ENCODE data around the gene TNRC6A.

DNA sequence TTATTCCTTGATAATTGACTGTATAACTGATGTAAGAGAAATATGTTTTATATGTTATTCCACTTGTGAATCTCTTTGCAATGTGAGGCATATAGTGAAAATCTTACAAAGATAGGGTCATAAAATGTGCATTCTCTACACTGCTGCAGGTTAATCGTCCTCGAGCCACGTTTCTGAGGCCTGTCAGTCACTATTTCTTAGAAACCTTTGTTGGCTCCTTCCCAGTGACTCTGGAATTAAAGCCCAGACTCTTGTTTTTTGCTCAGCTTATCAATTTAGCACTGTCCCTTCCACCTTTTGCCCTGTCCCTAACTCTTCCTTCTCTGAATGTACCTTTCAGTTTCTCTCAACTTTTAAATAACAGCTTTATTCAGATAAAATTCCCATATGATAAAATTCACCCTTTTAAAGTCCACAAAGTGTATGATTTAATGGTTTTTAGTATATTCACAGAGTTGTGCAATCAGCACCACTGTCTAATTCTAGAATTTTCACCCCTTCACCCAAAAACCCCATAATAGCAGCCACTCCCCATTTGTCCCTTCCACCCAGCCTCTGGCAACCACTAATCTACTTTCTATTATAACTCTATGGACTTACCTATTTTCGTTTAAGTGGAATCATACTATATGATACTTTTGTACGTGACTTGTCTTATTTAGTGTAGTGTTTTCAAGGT is 8.6 kb downstream of the TNRC6A start:
- no peak for TF ChIP-seq EZH2phosphoT487 (IDR thresholded peaks at IDR 0.05; ENCODE audit: low read depth)
- TF ChIP-seq, protein P1, sequence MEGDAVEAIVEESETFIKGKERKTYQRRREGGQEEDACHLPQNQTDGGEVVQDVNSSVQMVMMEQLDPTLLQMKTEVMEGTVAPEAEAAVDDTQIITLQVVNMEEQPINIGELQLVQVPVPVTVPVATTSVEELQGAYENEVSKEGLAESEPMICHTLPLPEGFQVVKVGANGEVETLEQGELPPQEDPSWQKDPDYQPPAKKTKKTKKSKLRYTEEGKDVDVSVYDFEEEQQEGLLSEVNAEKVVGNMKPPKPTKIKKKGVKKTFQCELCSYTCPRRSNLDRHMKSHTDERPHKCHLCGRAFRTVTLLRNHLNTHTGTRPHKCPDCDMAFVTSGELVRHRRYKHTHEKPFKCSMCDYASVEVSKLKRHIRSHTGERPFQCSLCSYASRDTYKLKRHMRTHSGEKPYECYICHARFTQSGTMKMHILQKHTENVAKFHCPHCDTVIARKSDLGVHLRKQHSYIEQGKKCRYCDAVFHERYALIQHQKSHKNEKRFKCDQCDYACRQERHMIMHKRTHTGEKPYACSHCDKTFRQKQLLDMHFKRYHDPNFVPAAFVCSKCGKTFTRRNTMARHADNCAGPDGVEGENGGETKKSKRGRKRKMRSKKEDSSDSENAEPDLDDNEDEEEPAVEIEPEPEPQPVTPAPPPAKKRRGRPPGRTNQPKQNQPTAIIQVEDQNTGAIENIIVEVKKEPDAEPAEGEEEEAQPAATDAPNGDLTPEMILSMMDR (IDR thresholded peaks at IDR 0.05; ENCODE audit: low read depth, low read length): no peak
